Testis (tissue), 2 donors: ENCODE results near the gene NHLRC2.

Experiments used
- CTCF ChIP-seq, 3 experiments: fragments of 450-650 bp in 2 of 3; fragments of 200-600 bp in 1 of 3; sonication (generic) in 1 of 3; IDR thresholded peaks; one replicate each; pipeline ENCODE4 v1.5.1; 2016 to 2019; ENCODE audit warnings: antibody characterized with exemption in 3 of 3, mild to moderate bottlenecking in 2 of 3, moderate library complexity in 1 of 3
- POLR2A ChIP-seq: fragments of 450-650 bp; IDR thresholded peaks from one replicate; pipeline ENCODE4 v1.6.1; 2017; ENCODE audit warnings: antibody characterized with exemption, mild to moderate bottlenecking, moderate library complexity

DNA sequence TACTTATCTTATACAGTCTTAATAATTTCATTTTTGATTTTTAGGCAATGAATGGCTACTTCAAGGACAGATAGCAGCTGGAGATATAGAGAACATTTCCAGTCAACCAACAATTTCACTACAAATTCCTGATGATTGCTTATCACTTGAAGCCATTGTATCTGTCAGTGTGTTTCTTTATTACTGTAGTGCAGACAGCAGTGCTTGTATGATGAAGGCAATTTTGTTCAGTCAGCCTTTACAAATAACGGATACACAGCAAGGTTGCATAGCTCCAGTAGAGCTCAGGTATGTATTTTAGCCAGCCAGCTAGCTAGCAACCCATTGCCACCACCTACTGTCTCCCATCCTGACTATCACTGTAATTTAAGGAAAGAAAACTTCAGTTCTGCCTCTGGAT is 53.8 kb downstream of the NHLRC2 start:
- no peak for TF ChIP-seq POLR2A
- TF ChIP-seq CTCF (IDR thresholded peaks at IDR 0.05): no peak
